ENCODE results near the gene OR2W1. TPM values are rescaled to one million over a fixed set of nuclear protein-coding genes. Genes with fewer than 3 reads are reported as not detected.

OR2W1 gene
- total RNA-seq, 1 experiment from 2014 or later: not detected

DNA sequence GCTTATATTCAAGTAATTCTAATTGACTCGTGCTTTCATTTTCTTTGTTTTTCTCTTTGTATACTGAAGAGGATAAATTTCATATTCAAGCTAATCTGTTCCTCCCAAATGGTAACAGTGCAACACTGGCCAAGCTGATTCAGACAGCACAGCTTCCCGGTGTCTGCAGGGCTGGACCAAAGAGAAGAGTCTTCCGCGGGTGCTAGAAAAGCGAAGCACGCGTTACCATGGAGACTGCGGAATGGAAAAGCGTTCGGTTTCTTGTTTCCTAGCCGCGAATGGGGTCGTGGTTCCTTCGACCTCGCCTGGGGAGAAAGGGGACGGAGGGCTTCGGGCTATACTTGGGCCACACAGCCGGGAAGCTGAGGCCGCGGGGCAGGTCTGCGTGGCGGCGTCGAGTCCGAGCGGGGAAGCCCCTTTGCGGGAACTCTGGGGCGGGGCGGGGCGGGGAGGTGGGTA, 33.7 kb downstream of the OR2W1 start:
- no peaks in the 10 kb centered on the region for H3K4me1 ChIP-seq (ENCODE audit: control insufficient read depth, insufficient read depth, low read length)
- intact Hi-C loops (cut with micrococcal nuclease; ENCODE audit: unreplicated experiment): no loop called here
- TF ChIP-seq POLR2AphosphoS5 (IDR thresholded peaks at IDR 0.05; ENCODE audit: low read depth, low read length) (no peak), TCF7L2 (IDR thresholded peaks at IDR 0.05; ENCODE audit: low read depth, low read length) (no peak), SIN3A (IDR thresholded peaks at IDR 0.05; ENCODE audit: borderline replicate concordance, insufficient read depth, low read depth, low read length) (no peak)
- TF ChIP-seq, protein P1, sequence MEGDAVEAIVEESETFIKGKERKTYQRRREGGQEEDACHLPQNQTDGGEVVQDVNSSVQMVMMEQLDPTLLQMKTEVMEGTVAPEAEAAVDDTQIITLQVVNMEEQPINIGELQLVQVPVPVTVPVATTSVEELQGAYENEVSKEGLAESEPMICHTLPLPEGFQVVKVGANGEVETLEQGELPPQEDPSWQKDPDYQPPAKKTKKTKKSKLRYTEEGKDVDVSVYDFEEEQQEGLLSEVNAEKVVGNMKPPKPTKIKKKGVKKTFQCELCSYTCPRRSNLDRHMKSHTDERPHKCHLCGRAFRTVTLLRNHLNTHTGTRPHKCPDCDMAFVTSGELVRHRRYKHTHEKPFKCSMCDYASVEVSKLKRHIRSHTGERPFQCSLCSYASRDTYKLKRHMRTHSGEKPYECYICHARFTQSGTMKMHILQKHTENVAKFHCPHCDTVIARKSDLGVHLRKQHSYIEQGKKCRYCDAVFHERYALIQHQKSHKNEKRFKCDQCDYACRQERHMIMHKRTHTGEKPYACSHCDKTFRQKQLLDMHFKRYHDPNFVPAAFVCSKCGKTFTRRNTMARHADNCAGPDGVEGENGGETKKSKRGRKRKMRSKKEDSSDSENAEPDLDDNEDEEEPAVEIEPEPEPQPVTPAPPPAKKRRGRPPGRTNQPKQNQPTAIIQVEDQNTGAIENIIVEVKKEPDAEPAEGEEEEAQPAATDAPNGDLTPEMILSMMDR (IDR thresholded peaks at IDR 0.05): no peak
- TF ChIP-seq, protein P2, sequence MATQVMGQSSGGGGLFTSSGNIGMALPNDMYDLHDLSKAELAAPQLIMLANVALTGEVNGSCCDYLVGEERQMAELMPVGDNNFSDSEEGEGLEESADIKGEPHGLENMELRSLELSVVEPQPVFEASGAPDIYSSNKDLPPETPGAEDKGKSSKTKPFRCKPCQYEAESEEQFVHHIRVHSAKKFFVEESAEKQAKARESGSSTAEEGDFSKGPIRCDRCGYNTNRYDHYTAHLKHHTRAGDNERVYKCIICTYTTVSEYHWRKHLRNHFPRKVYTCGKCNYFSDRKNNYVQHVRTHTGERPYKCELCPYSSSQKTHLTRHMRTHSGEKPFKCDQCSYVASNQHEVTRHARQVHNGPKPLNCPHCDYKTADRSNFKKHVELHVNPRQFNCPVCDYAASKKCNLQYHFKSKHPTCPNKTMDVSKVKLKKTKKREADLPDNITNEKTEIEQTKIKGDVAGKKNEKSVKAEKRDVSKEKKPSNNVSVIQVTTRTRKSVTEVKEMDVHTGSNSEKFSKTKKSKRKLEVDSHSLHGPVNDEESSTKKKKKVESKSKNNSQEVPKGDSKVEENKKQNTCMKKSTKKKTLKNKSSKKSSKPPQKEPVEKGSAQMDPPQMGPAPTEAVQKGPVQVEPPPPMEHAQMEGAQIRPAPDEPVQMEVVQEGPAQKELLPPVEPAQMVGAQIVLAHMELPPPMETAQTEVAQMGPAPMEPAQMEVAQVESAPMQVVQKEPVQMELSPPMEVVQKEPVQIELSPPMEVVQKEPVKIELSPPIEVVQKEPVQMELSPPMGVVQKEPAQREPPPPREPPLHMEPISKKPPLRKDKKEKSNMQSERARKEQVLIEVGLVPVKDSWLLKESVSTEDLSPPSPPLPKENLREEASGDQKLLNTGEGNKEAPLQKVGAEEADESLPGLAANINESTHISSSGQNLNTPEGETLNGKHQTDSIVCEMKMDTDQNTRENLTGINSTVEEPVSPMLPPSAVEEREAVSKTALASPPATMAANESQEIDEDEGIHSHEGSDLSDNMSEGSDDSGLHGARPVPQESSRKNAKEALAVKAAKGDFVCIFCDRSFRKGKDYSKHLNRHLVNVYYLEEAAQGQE (IDR thresholded peaks at IDR 0.05; ENCODE audit: insufficient read depth in 1 of 2, low read depth in 2 of 2, low read length in 1 of 2): no peak
- ChIA-PET CTCF (no interaction called here), POLR2A (no interaction called here)
- H3K36me3 ChIP-seq (ENCODE audit: control insufficient read depth, insufficient read depth, low read length): no peaks in the 10 kb centered on the region
- H3K27ac ChIP-seq (ENCODE audit: low read length): no peak overlapping the region
- no peak for DNase-seq (ENCODE audit: low read depth, low spot score)
- H3K4me3 ChIP-seq (ENCODE audit: low read depth in 2 of 2, low read length in 2 of 2): peak overlapping the region in 1 of 2 experiments; percentile 20; a peak in 1 of 4 replicates
- ATAC-seq: no peak
- H3K27me3 ChIP-seq (ENCODE audit: control insufficient read depth, insufficient read depth, low read length): peaks cover 4% of the 10 kb centered on the region
- in situ Hi-C loops (cut with HindIII; ENCODE audit: low pct_unique_long_range_greater_than_20kb, low sequenced_read_pairs): no loop called here
- no peaks in the 10 kb centered on the region for H3K9me3 ChIP-seq (ENCODE audit: control insufficient read depth, insufficient read depth, low read depth, low read length)
- no TSS peak for BruUV-seq (replicated peaks)

DNA sequence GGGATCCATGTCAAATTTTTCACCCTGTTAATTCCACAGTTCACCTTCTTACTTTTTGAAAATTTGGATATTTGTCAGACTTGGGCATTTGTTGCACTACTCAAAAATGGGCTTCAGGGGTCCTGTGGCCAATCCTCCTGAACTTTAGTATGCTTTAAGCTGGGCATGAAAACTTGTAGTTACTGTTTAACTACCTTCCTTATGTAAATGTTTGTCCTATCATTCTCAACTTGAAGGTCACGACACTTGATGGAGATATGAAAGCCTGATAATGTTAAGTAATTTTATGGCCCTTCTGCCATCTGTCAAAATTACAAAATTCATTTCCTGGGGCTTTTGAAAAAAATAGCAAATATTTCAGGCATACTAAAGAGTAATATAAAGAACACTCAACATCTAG, 35.6 kb downstream of the OR2W1 start:
- H3K36me3 ChIP-seq (ENCODE audit: control insufficient read depth, insufficient read depth, low read length): no peaks in the 10 kb centered on the region
- BruUV-seq (replicated peaks): no TSS peak
- DNase-seq (ENCODE audit: low read depth, low spot score): no peak
- CTCF ChIA-PET: interaction anchor here (0.5 kb wide), 1 partner anchor 152 kb away, joined by 3 read pairs; no protein-coding TSS in a partner anchor
- no peaks in the 10 kb centered on the region for H3K9me3 ChIP-seq (ENCODE audit: control insufficient read depth, insufficient read depth, low read depth, low read length)
- peaks cover 4% of the 10 kb centered on the region for H3K27me3 ChIP-seq (ENCODE audit: control insufficient read depth, insufficient read depth, low read length)
- no peak overlapping the region for H3K27ac ChIP-seq (ENCODE audit: low read length)
- no peak overlapping the region for H3K4me3 ChIP-seq (ENCODE audit: low read depth in 2 of 2, low read length in 2 of 2)
- TF ChIP-seq, protein P1 (IDR thresholded peaks at IDR 0.05): no peak
- TF ChIP-seq, protein P2 (IDR thresholded peaks at IDR 0.05; ENCODE audit: insufficient read depth in 1 of 2, low read depth in 2 of 2, low read length in 1 of 2): no peak
- TF ChIP-seq SIN3A (IDR thresholded peaks at IDR 0.05; ENCODE audit: borderline replicate concordance, insufficient read depth, low read depth, low read length): no peak
- TF ChIP-seq TCF7L2 (IDR thresholded peaks at IDR 0.05; ENCODE audit: low read depth, low read length): no peak
- no peak for TF ChIP-seq POLR2AphosphoS5 (IDR thresholded peaks at IDR 0.05; ENCODE audit: low read depth, low read length)
- in situ Hi-C loops (cut with HindIII; ENCODE audit: low pct_unique_long_range_greater_than_20kb, low sequenced_read_pairs): no loop called here
- POLR2A ChIA-PET: no interaction called here
- intact Hi-C loops (cut with micrococcal nuclease; ENCODE audit: unreplicated experiment): no loop called here
- H3K4me1 ChIP-seq (ENCODE audit: control insufficient read depth, insufficient read depth, low read length): no peaks in the 10 kb centered on the region
- ATAC-seq: no peak
